GM21737 (cell line): ENCODE data around the gene SLC23A3.

ENCODE experiments used
- ATAC-seq: cut with Tn5 transposase; IDR thresholded peaks from one replicate; pipeline ENCODE4 v1.9.1; 2021; ENCODE audit warnings: mild to moderate bottlenecking, moderate library complexity; ENCODE audit not compliant: unreplicated experiment

Gene SLC23A3

GRCh38 chr2:219116776-219117646 is 52.8 kb downstream of the SLC23A3 start:
- no peak for ATAC-seq

GRCh38 chr2:219112651-219113338 is 57.0 kb downstream of the SLC23A3 start:
- no peak for ATAC-seq

GRCh38 chr2:219112062-219112406 is 57.8 kb downstream of the SLC23A3 start:
- no peak for ATAC-seq
